Mucosa of rectum (tissue), 2 donors: Measurements from ENCODE around the gene ANXA9.

Experiments used
- H3K27ac ChIP-seq, 2 donors: one replicate each; pipeline ENCODE4 v1.7.0; 2013; ENCODE audit warnings: inconsistent platforms in 2 of 2, low read depth in 2 of 2, low read length in 2 of 2
- H3K27me3 ChIP-seq, 2 donors: one replicate each; pipeline ENCODE4 v1.7.0; 2013; ENCODE audit warnings: low read length in 2 of 2; ENCODE audit not compliant: control insufficient read depth in 2 of 2, insufficient read depth in 2 of 2
- H3K36me3 ChIP-seq, 2 donors: one replicate each; pipeline ENCODE4 v1.7.0; 2013; ENCODE audit warnings: low read length in 2 of 2; ENCODE audit not compliant: control insufficient read depth in 2 of 2, insufficient read depth in 2 of 2
- H3K4me1 ChIP-seq, 2 donors: one replicate each; pipeline ENCODE4 v1.7.0; 2013; ENCODE audit warnings: low read length in 2 of 2, mild to moderate bottlenecking in 1 of 2; ENCODE audit not compliant: control insufficient read depth in 2 of 2, insufficient read depth in 2 of 2
- H3K4me3 ChIP-seq, 2 donors: one replicate each; pipeline ENCODE4 v1.7.0; 2013; ENCODE audit warnings: low read length in 2 of 2
- H3K9ac ChIP-seq, 2 donors: one replicate each; pipeline ENCODE4 v1.7.0; 2013; ENCODE audit warnings: low read length in 2 of 2, low read depth in 1 of 2, mild to moderate bottlenecking in 1 of 2
- H3K9me3 ChIP-seq, 2 donors: one replicate each; pipeline ENCODE4 v1.7.0; 2013; ENCODE audit warnings: low read length in 2 of 2; ENCODE audit not compliant: control insufficient read depth in 2 of 2
- donor health status: healthy.
- donor health status: Normal muscosa, but diverticular disease.

The ANXA9 gene

GRCh38 chr1:151003180-151003579 is 21.1 kb downstream of the ANXA9 start:
- Histone ChIP-seq H3K9me3 (no peaks in the 10 kb centered on the region), H3K4me3 (peak overlapping the region in 1 of 2 donors; percentile 45), H3K9ac (no peak overlapping the region), H3K27me3 (no peaks in the 10 kb centered on the region), H3K36me3 (peaks cover 31 to 34% of the 10 kb centered on the region in 2 donors), H3K4me1 (peaks cover 25 to 33% of the 10 kb centered on the region in 2 donors), H3K27ac (no peak overlapping the region)

- peak overlapping the region; percentile 88 to 93 for H3K27ac ChIP-seq
- H3K4me3 ChIP-seq, result peak overlapping the region; percentile 81 to 84
- peaks cover 34 to 40% of the 10 kb centered on the region in 2 donors for H3K4me1 ChIP-seq
- no peaks in the 10 kb centered on the region for H3K9me3 ChIP-seq
- no peaks in the 10 kb centered on the region for H3K27me3 ChIP-seq
- H3K36me3 ChIP-seq, result peaks cover 16 to 18% of the 10 kb centered on the region in 2 donors
- H3K9ac ChIP-seq, result peak overlapping the region; percentile 87 to 94
Observed at GRCh38 chr1:151005729-151006319, 23.7 kb downstream of the ANXA9 start.

- Histone ChIP-seq H3K4me1 (peaks cover 39 to 40% of the 10 kb centered on the region in 2 donors), H3K27me3 (no peaks in the 10 kb centered on the region), H3K36me3 (peaks cover 11 to 12% of the 10 kb centered on the region in 2 donors), H3K4me3 (peak within 1 kb of the TSS; percentile 84 to 90), H3K9ac (peak within 1 kb of the TSS; percentile 87 to 94), H3K9me3 (no peaks in the 10 kb centered on the region), H3K27ac (peak within 1 kb of the TSS; percentile 88 to 93)
Observed at GRCh38 chr1:151006327-151007052, 24.4 kb downstream of the ANXA9 start, which contains the start of gene MINDY1. Gene MINDY1 (minus strand): TSS chr1:151006902. CDS start chr1:151002617, 4,285 bp downstream.

GRCh38 chr1:151007853-151008243 is 25.8 kb downstream of the ANXA9 start:
- peak overlapping the region; percentile 84 to 90 for H3K4me3 ChIP-seq
- no peaks in the 10 kb centered on the region for H3K36me3 ChIP-seq
- H3K27me3 ChIP-seq, result no peaks in the 10 kb centered on the region
- peak overlapping the region; percentile 41 to 60 for H3K9ac ChIP-seq
- H3K9me3 ChIP-seq, result no peaks in the 10 kb centered on the region
- H3K27ac ChIP-seq, result peak overlapping the region; percentile 88 to 93
- H3K4me1 ChIP-seq, result peaks cover 41 to 46% of the 10 kb centered on the region in 2 donors

- Histone ChIP-seq H3K27ac (peak within 1 kb of the TSS; percentile 88 to 93), H3K4me1 (peaks cover 45% of the 10 kb centered on the region in 2 donors), H3K4me3 (peak within 1 kb of the TSS; percentile 84 to 90), H3K36me3 (no peaks in the 10 kb centered on the region), H3K9me3 (no peaks in the 10 kb centered on the region), H3K9ac (peak within 1 kb of the TSS; percentile 90 to 92), H3K27me3 (no peaks in the 10 kb centered on the region)
Observed at GRCh38 chr1:151008244-151009205, 26.4 kb downstream of the ANXA9 start, which contains the start of gene PRUNE1. Gene PRUNE1 (plus strand): TSS chr1:151008449. CDS start chr1:151008633, 184 bp downstream.

- Histone ChIP-seq H3K27ac (peak overlapping the region; percentile 87 to 88), H3K9ac (peak overlapping the region; percentile 90 to 92), H3K9me3 (no peaks in the 10 kb centered on the region), H3K27me3 (no peaks in the 10 kb centered on the region), H3K4me3 (peak overlapping the region; percentile 84 to 90), H3K36me3 (no peaks in the 10 kb centered on the region), H3K4me1 (peaks cover 43 to 49% of the 10 kb centered on the region in 2 donors)
Observed at GRCh38 chr1:151009206-151009587, 27.1 kb downstream of the ANXA9 start.

GRCh38 chr1:151009674-151010345 is 27.7 kb downstream of the ANXA9 start:
- H3K27me3 ChIP-seq, result no peaks in the 10 kb centered on the region
- no peaks in the 10 kb centered on the region for H3K36me3 ChIP-seq
- H3K27ac ChIP-seq, result peak overlapping the region in 1 of 2 donors; percentile 88
- H3K9ac ChIP-seq, result peak overlapping the region; percentile 90 to 92
- peak overlapping the region; percentile 84 to 90 for H3K4me3 ChIP-seq
- H3K9me3 ChIP-seq, result no peaks in the 10 kb centered on the region
- peaks cover 42 to 50% of the 10 kb centered on the region in 2 donors for H3K4me1 ChIP-seq

GRCh38 chr1:151010346-151010726 is 28.2 kb downstream of the ANXA9 start:
- no peak overlapping the region for H3K27ac ChIP-seq
- no peaks in the 10 kb centered on the region for H3K36me3 ChIP-seq
- H3K4me3 ChIP-seq, result no peak overlapping the region
- H3K9ac ChIP-seq, result no peak overlapping the region
- no peaks in the 10 kb centered on the region for H3K27me3 ChIP-seq
- H3K9me3 ChIP-seq, result no peaks in the 10 kb centered on the region
- H3K4me1 ChIP-seq, result peaks cover 39 to 50% of the 10 kb centered on the region in 2 donors

GRCh38 chr1:151011154-151011850 is 29.2 kb downstream of the ANXA9 start:
- Histone ChIP-seq H3K9ac (no peak overlapping the region), H3K4me3 (no peak overlapping the region), H3K27ac (peak overlapping the region in 1 of 2 donors; percentile 9), H3K9me3 (no peaks in the 10 kb centered on the region), H3K36me3 (no peaks in the 10 kb centered on the region), H3K4me1 (peaks cover 35 to 41% of the 10 kb centered on the region in 2 donors), H3K27me3 (no peaks in the 10 kb centered on the region)
